ENCODE data around the gene ADGRV1. TPM values are rescaled to one million over a fixed set of nuclear protein-coding genes. Genes with fewer than 3 reads are reported as not detected.

The ADGRV1 gene
- total and polyA plus RNA-seq, 9 of the 15 experiments (the other 6 are each of a cell fraction or from before 2014, with no cell fraction given), result 21.7 to 156 (median 58.2) TPM

GRCh38 chr5:90548069-90548593, 10.5 kb upstream of the ADGRV1 start:
- no peaks in the 10 kb centered on the region for H3K27me3 ChIP-seq (ENCODE audit: control insufficient read depth in 2 of 2, insufficient read depth in 2 of 2, low read length in 2 of 2)
- peak overlapping the region; percentile 86 for H2AFZ ChIP-seq (ENCODE audit: low read depth, low read length)
- ATAC-seq (peak; percentile 79), DNase-seq (ENCODE audit: extremely low read depth in 1 of 4, low spot score in 3 of 4) (peak; percentile 25 to 76 (median 48)), FAIRE-seq (peak; percentile 87)
- no TSS peak for BruUV-seq (replicated peaks)
- H3K4me1 ChIP-seq (replicated peaks in 1 of 2; ENCODE audit: control insufficient read depth in 2 of 2, insufficient read depth in 2 of 2, low read length in 2 of 2), result peaks cover 3 to 11% of the 10 kb centered on the region in 2 experiments; a peak in 4 of 5 replicates
- H3K27ac ChIP-seq (ENCODE audit: extremely low read depth, low read depth, low read length), result 0 out of 3 replicates have a peak overlapping the region, but pooled peaks have one; percentile 40
- intact Hi-C loops (cut with micrococcal nuclease), result no loop called here
- H3K36me3 ChIP-seq (ENCODE audit: control insufficient read depth, insufficient read depth, low read length), result no peaks in the 10 kb centered on the region
- H4K20me1 ChIP-seq (replicated peaks; ENCODE audit: control insufficient read depth, insufficient read depth, low read length), result no peaks in the 10 kb centered on the region
- WGBS (ENCODE audit: insufficient coverage, low coverage, missing lambda C conversion rate), result 1% methylated on average over 5 of the region's 5 CpGs
- ChIA-PET CTCF (ENCODE audit: low intra/inter-chr PET ratio) (interaction anchor here (0.7 kb wide), 1 partner anchor 286 kb away, joined by 4 read pairs; no protein-coding TSS in a partner anchor), POLR2A (interaction anchor here (0.7 to 1.4 kb wide), 3 partner anchors 8 to 138 kb away, joined by 4 to 6 read pairs (median 4); no protein-coding TSS in a partner anchor)
- no peaks in the 10 kb centered on the region for H3K79me2 ChIP-seq (ENCODE audit: control insufficient read depth, insufficient read depth, low read length)
- in situ Hi-C loops (cut with MboI), result no loop called here
- H3K9ac ChIP-seq (ENCODE audit: insufficient read depth in 1 of 2, low read depth in 2 of 2, low read length in 2 of 2), result peak overlapping the region in 1 of 2 experiments; percentile 51; a peak in 2 of 4 replicates
- H3K4me2 ChIP-seq (ENCODE audit: insufficient read depth, low read length), result peak overlapping the region; percentile 49
- H3K9me3 ChIP-seq (replicated peaks; ENCODE audit: control insufficient read depth, insufficient read depth, low read depth, low read length), result no peaks in the 10 kb centered on the region
- H3K9me1 ChIP-seq (ENCODE audit: control insufficient read depth, insufficient read depth, low read length), result no peaks in the 10 kb centered on the region
- no peak overlapping the region for H3K4me3 ChIP-seq
- TF ChIP-seq, protein P1, sequence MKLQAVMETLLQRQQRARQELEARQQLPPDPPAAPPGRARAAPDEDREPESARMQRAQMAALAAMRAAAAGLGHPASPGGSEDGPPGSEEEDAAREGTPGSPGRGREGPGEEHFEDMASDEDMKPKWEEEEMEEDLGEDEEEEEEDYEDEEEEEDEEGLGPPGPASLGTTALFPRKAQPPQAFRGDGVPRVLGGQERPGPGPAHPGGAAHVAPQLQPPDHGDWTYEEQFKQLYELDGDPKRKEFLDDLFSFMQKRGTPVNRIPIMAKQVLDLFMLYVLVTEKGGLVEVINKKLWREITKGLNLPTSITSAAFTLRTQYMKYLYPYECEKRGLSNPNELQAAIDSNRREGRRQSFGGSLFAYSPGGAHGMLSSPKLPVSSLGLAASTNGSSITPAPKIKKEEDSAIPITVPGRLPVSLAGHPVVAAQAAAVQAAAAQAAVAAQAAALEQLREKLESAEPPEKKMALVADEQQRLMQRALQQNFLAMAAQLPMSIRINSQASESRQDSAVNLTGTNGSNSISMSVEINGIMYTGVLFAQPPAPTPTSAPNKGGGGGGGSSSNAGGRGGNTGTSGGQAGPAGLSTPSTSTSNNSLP (IDR thresholded peaks at IDR 0.05; ENCODE audit: borderline replicate concordance, low read depth, low read length), result no peak
- TF ChIP-seq, protein P2, sequence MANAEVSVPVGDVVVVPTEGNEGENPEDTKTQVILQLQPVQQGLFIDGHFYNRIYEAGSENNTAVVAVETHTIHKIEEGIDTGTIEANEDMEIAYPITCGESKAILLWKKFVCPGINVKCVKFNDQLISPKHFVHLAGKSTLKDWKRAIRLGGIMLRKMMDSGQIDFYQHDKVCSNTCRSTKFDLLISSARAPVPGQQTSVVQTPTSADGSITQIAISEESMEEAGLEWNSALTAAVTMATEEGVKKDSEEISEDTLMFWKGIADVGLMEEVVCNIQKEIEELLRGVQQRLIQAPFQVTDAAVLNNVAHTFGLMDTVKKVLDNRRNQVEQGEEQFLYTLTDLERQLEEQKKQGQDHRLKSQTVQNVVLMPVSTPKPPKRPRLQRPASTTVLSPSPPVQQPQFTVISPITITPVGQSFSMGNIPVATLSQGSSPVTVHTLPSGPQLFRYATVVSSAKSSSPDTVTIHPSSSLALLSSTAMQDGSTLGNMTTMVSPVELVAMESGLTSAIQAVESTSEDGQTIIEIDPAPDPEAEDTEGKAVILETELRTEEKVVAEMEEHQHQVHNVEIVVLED (CRISPR knock-in tag; IDR thresholded peaks at IDR 0.05), result no peak
- TF ChIP-seq SAP30 (IDR thresholded peaks at IDR 0.05; ENCODE audit: borderline replicate concordance, insufficient read depth, low read depth, low read length, poor library complexity, severe bottlenecking) (no peak), ATF3 (IDR thresholded peaks at IDR 0.05) (peak; percentile 62; the same call in 1 of the 2 replicates), ATF3 (CRISPR knock-in tag; conservative IDR thresholded peaks at IDR 0.05) (no peak), ZNF592 (IDR thresholded peaks at IDR 0.05) (peak; percentile 44; the same call in 1 of the 2 replicates), EWSR1 (IDR thresholded peaks at IDR 0.05; ENCODE audit: borderline replicate concordance, low read depth, partially characterized antibody) (no peak), SMARCC2 (IDR thresholded peaks at IDR 0.05; ENCODE audit: low read depth) (no peak)
- TF ChIP-seq, protein P3, sequence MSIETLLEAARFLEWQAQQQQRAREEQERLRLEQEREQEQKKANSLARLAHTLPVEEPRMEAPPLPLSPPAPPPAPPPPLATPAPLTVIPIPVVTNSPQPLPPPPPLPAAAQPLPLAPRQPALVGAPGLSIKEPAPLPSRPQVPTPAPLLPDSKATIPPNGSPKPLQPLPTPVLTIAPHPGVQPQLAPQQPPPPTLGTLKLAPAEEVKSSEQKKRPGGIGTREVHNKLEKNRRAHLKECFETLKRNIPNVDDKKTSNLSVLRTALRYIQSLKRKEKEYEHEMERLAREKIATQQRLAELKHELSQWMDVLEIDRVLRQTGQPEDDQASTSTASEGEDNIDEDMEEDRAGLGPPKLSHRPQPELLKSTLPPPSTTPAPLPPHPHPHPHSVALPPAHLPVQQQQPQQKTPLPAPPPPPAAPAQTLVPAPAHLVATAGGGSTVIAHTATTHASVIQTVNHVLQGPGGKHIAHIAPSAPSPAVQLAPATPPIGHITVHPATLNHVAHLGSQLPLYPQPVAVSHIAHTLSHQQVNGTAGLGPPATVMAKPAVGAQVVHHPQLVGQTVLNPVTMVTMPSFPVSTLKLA (conservative IDR thresholded peaks at IDR 0.05), result peak in 1 of 2 experiments; percentile 64; a peak in 1 of 4 replicates

Data from K562 (cell line).